CD14-positive monocyte (primary cell): ENCODE results near the gene SERPINB3. TPM values are rescaled to one million over a fixed set of nuclear protein-coding genes. Genes with fewer than 3 reads are reported as not detected.

Experiments used
- DNase-seq, 3 donors: peaks; one replicate each; pipeline ENCODE4 v3.0.0-alpha.2; 2011 to 2022
- H2AFZ ChIP-seq: 2 replicates; pipeline ENCODE4 v1.6.0; 2012; ENCODE audit warnings: mild to moderate bottlenecking, low read depth, low read length, inconsistent platforms; ENCODE audit not compliant: insufficient read depth, poor library complexity, severe bottlenecking
- H3K27ac ChIP-seq, 2 donors: 1 replicate in 1 of 2; 2 replicates in 1 of 2; pipeline ENCODE4 v1.5.1; 2012 to 2013; ENCODE audit warnings: low read length in 2 of 2, control low read depth in 1 of 2, inconsistent platforms in 1 of 2, low read depth in 1 of 2, mild to moderate bottlenecking in 1 of 2
- H3K27me3 ChIP-seq, 2 donors: one replicate each; pipeline versions ENCODE4 v1.6.0 to v1.6.1; 2011 to 2013; ENCODE audit warnings: low read length in 2 of 2; ENCODE audit not compliant: control insufficient read depth in 2 of 2, insufficient read depth in 2 of 2
- H3K36me3 ChIP-seq, 2 donors: replicated peaks in 1 of 2; 1 replicate in 1 of 2; 2 replicates in 1 of 2; pipeline versions ENCODE4 v1.5.1 to v1.6.1; 2012 to 2013; ENCODE audit warnings: low read length in 2 of 2, control low read depth in 1 of 2, inconsistent platforms in 1 of 2, mild to moderate bottlenecking in 1 of 2; ENCODE audit not compliant: insufficient read depth in 2 of 2, control insufficient read depth in 1 of 2
- H3K4me1 ChIP-seq, 2 donors: 1 replicate in 1 of 2; 2 replicates in 1 of 2; pipeline versions ENCODE4 v1.5.1 to v1.6.1; 2012 to 2013; ENCODE audit warnings: low read length in 2 of 2, control low read depth in 1 of 2, inconsistent platforms in 1 of 2, mild to moderate bottlenecking in 1 of 2, moderate library complexity in 1 of 2; ENCODE audit not compliant: insufficient read depth in 2 of 2, control insufficient read depth in 1 of 2
- H3K4me2 ChIP-seq: replicated peaks from 2 replicates; pipeline ENCODE3; 2012; ENCODE audit warnings: low read length, moderate library complexity, mild to moderate bottlenecking; ENCODE audit not compliant: poor library complexity, severe bottlenecking; ENCODE audit errors: extremely low read depth
- H3K4me3 ChIP-seq, 3 experiments: fragments of 200-600 bp in 1 of 3; sonication (generic) in 1 of 3; replicated peaks in 1 of 3; 1 replicate in 2 of 3; 2 replicates in 1 of 3; pipeline ENCODE4 v1.5.1; 2011 to 2013; ENCODE audit warnings: low read length in 3 of 3, mild to moderate bottlenecking in 3 of 3, control low read depth in 2 of 3, low read depth in 2 of 3, inconsistent platforms in 1 of 3, moderate library complexity in 1 of 3
- H3K79me2 ChIP-seq: 2 replicates; pipeline ENCODE4 v1.6.0; 2012; ENCODE audit warnings: mild to moderate bottlenecking, control low read depth, inconsistent platforms, low read length, moderate library complexity; ENCODE audit not compliant: insufficient read depth
- H3K9ac ChIP-seq: 2 replicates; pipeline ENCODE4 v1.6.0; 2017; ENCODE audit warnings: low read length, mild to moderate bottlenecking; ENCODE audit not compliant: insufficient read depth, poor library complexity, severe bottlenecking
- H3K9me3 ChIP-seq, 2 donors: replicated peaks in 1 of 2; 1 replicate in 1 of 2; 2 replicates in 1 of 2; pipeline versions ENCODE4 v1.5.1 to v1.6.1; 2012 to 2013; ENCODE audit warnings: low read length in 2 of 2, control low read depth in 1 of 2; ENCODE audit not compliant: control insufficient read depth in 1 of 2, insufficient read depth in 1 of 2
- H4K20me1 ChIP-seq: 2 replicates; pipeline ENCODE4 v1.6.0; 2012; ENCODE audit warnings: mild to moderate bottlenecking, low read length, control low read depth, moderate library complexity; ENCODE audit not compliant: insufficient read depth
- H3K27ac Mint-ChIP-seq, 7 donors: one replicate each; pipeline ENCODE4 v1.8.0; 2020; ENCODE audit warnings: mild to moderate bottlenecking in 7 of 7, mixed read lengths in 7 of 7, moderate library complexity in 6 of 7, inconsistent platforms in 2 of 7
- H3K27me3 Mint-ChIP-seq, 3 donors: one replicate each; pipeline ENCODE4 v1.8.0; 2021 to 2022; ENCODE audit warnings: low read depth in 3 of 3, mild to moderate bottlenecking in 3 of 3, mixed read lengths in 3 of 3, moderate library complexity in 3 of 3, inconsistent platforms in 1 of 3
- H3K36me3 Mint-ChIP-seq, 2 donors: one replicate each; pipeline ENCODE4 v1.8.0; 2020; ENCODE audit warnings: mixed read lengths in 2 of 2, inconsistent platforms in 1 of 2, mild to moderate bottlenecking in 1 of 2
- H3K4me1 Mint-ChIP-seq: one replicate; pipeline ENCODE4 v1.8.0; 2020; ENCODE audit warnings: mild to moderate bottlenecking, mixed read lengths
- H3K4me3 Mint-ChIP-seq, 2 donors: one replicate each; pipeline ENCODE4 v1.8.0; 2020; ENCODE audit warnings: mild to moderate bottlenecking in 2 of 2, mixed read lengths in 2 of 2, moderate library complexity in 1 of 2
- H3K9me3 Mint-ChIP-seq, 7 donors: one replicate each; pipeline ENCODE4 v1.8.0; 2020 to 2022; ENCODE audit warnings: mixed read lengths in 7 of 7, mild to moderate bottlenecking in 6 of 7, moderate library complexity in 6 of 7, inconsistent platforms in 2 of 7
- WGBS: methylation state at CpG from one replicate; pipeline ENCODE4 v1.1.5; 2013; ENCODE audit warnings: missing lambda C conversion rate; ENCODE audit not compliant: insufficient coverage; 5-methylcytosine and 5-hydroxymethylcytosine counted together
- intact Hi-C, 2 donors: fragments of 100-400 bp; cut with micrococcal nuclease; formaldehyde crosslinking; loops; one replicate each; pipeline versions ENCODE4 v1.15.0 to v1.15.1; 2023
- polyA plus RNA-seq, 3 donors: library from polyadenylated mRNA; depleted of rRNA in 1 of 3; unstranded in 2 of 3; stranded (reverse) in 1 of 3; fragments of 300-500 nt in 2 of 3; fragments of >200 nt in 1 of 3; fragmentation: Illumina TruSeq in 2 of 3; gene quantifications; 1 replicate in 2 of 3; 2 replicates in 1 of 3; pipeline ENCODE4 v1.2.3, GENCODE V29; 2012 to 2021
- TF ChIP-seq, protein P1 (sequence below): fragments of 200-600 bp; IDR thresholded peaks from one replicate; pipeline ENCODE4 v1.8.0; 2022; ENCODE audit warnings: antibody characterized with exemption, mild to moderate bottlenecking

SERPINB3 gene
- polyA plus RNA-seq, 3 donors: not detected

DNA sequence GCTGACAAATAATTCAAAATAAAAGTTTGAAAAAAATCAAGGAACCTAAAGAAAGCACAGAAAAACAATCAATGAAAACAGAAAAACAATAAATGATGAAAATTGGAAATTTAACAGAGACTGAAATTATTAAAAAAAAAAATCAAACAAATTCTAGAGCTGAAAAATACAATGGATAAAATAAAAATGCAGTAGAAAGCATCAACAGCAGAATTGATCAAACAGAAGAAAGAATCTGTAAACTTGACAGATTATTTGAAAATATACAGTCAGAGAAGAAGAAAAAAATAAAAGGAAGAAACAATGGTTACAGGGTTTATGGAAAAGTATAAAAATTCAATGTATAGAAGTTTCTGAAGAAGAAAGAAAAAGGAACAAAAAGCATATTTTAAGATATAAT, 33.9 kb downstream of the SERPINB3 start:
- H3K9ac ChIP-seq: no peak overlapping the region
- no peak for DNase-seq
- H3K9me3 Mint-ChIP-seq: peaks cover 34 to 57% (median 47%) of the 10 kb centered on the region in 7 donors
- no peaks in the 10 kb centered on the region for H3K4me1 ChIP-seq
- H2AFZ ChIP-seq: no peak overlapping the region
- no peak overlapping the region for H3K27ac Mint-ChIP-seq
- H3K36me3 Mint-ChIP-seq: peaks cover 0 to 4% of the 10 kb centered on the region in 2 donors
- H3K27me3 Mint-ChIP-seq: peaks cover 2 to 5% (median 3%) of the 10 kb centered on the region in 3 donors
- no peak overlapping the region for H3K27ac ChIP-seq
- no peaks in the 10 kb centered on the region for H3K36me3 ChIP-seq
- no peak overlapping the region for H3K4me2 ChIP-seq
- intact Hi-C loops: no loop called here
- no peaks in the 10 kb centered on the region for H4K20me1 ChIP-seq
- H3K4me3 Mint-ChIP-seq: no peak overlapping the region
- H3K4me3 ChIP-seq: no peak overlapping the region
- peaks cover 38 to 44% of the 10 kb centered on the region in 2 donors for H3K9me3 ChIP-seq
- TF ChIP-seq, protein P1, sequence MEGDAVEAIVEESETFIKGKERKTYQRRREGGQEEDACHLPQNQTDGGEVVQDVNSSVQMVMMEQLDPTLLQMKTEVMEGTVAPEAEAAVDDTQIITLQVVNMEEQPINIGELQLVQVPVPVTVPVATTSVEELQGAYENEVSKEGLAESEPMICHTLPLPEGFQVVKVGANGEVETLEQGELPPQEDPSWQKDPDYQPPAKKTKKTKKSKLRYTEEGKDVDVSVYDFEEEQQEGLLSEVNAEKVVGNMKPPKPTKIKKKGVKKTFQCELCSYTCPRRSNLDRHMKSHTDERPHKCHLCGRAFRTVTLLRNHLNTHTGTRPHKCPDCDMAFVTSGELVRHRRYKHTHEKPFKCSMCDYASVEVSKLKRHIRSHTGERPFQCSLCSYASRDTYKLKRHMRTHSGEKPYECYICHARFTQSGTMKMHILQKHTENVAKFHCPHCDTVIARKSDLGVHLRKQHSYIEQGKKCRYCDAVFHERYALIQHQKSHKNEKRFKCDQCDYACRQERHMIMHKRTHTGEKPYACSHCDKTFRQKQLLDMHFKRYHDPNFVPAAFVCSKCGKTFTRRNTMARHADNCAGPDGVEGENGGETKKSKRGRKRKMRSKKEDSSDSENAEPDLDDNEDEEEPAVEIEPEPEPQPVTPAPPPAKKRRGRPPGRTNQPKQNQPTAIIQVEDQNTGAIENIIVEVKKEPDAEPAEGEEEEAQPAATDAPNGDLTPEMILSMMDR: no peak
- no peaks in the 10 kb centered on the region for H3K79me2 ChIP-seq
- no peaks in the 10 kb centered on the region for H3K27me3 ChIP-seq
- no peaks in the 10 kb centered on the region for H3K4me1 Mint-ChIP-seq

DNA sequence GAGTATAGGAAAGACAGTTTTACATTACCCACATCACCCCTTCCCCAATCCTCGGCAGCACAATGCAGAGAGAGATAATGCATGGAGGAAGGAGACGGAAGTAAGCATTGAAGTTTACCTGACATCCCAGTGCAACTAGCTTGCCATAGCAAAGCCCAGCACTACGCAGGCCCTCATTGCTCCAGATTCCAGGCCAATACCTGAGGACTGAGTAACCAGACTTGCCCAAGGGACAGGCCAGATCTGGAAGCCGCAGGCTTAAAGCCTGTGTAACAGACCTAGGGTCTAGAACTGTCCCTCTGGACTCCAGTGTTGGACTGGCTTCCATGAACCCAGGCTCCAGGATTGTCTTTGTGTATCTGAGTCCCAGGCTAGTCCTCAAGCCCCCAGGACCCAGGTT, 35.3 kb downstream of the SERPINB3 start:
- Mint-ChIP-seq H3K9me3 (peaks cover 36 to 56% (median 47%) of the 10 kb centered on the region in 7 donors), H3K27me3 (peaks cover 2 to 5% (median 2%) of the 10 kb centered on the region in 3 donors), H3K36me3 (peaks cover 0 to 4% of the 10 kb centered on the region in 2 donors), H3K27ac (no peak overlapping the region), H3K4me1 (no peaks in the 10 kb centered on the region), H3K4me3 (no peak overlapping the region)
- no peak overlapping the region for H3K4me2 ChIP-seq
- DNase-seq: no peak
- H3K9ac ChIP-seq: no peak overlapping the region
- no peak overlapping the region for H3K27ac ChIP-seq
- H3K36me3 ChIP-seq: no peaks in the 10 kb centered on the region
- no peaks in the 10 kb centered on the region for H3K4me1 ChIP-seq
- H3K4me3 ChIP-seq: no peak overlapping the region
- no peak overlapping the region for H2AFZ ChIP-seq
- H3K9me3 ChIP-seq: peaks cover 41 to 50% of the 10 kb centered on the region in 2 donors
- intact Hi-C loops: no loop called here
- no peaks in the 10 kb centered on the region for H3K79me2 ChIP-seq
- H3K27me3 ChIP-seq: no peaks in the 10 kb centered on the region
- TF ChIP-seq, protein P1: no peak
- 87% methylated on average over 2 of the region's 4 CpGs for WGBS
- no peaks in the 10 kb centered on the region for H4K20me1 ChIP-seq
